Lung (tissue), 12 donors: ENCODE data around the gene TWNK. TPM values are rescaled to one million over a fixed set of nuclear protein-coding genes. Genes with fewer than 3 reads are reported as not detected.

Experiments
- ATAC-seq: fragments of 200-7000 bp; cut with Tn5 transposase; one replicate; pipeline ENCODE4 v1.9.1; 2020; ENCODE audit warnings: moderate number of reproducible peaks; ENCODE audit not compliant: insufficient read depth, low FRiP score
- DNase-seq, 3 donors: peaks; one replicate each; pipeline ENCODE4 v3.0.0-alpha.2; 2013 to 2017
- H3K27ac ChIP-seq, 2 donors: one replicate each; pipeline ENCODE4 v1.5.1; 2013; ENCODE audit warnings: mild to moderate bottlenecking in 2 of 2, moderate library complexity in 2 of 2, control low read depth in 1 of 2, inconsistent platforms in 1 of 2, low read depth in 1 of 2, low read length in 1 of 2
- H3K27me3 ChIP-seq, 3 donors: one replicate each; pipeline ENCODE4 v1.5.1; 2013; ENCODE audit warnings: low read length in 2 of 3; ENCODE audit not compliant: control insufficient read depth in 3 of 3, insufficient read depth in 3 of 3
- H3K36me3 ChIP-seq, 4 donors: one replicate each; pipeline ENCODE4 v1.5.1; 2013; ENCODE audit warnings: low read length in 4 of 4, mild to moderate bottlenecking in 1 of 4, moderate library complexity in 1 of 4; ENCODE audit not compliant: control insufficient read depth in 4 of 4, insufficient read depth in 4 of 4
- H3K4me1 ChIP-seq, 5 donors: one replicate each; pipeline ENCODE4 v1.5.1; 2013; ENCODE audit warnings: low read length in 5 of 5, mild to moderate bottlenecking in 2 of 5, moderate library complexity in 1 of 5; ENCODE audit not compliant: control insufficient read depth in 5 of 5, insufficient read depth in 5 of 5
- H3K4me3 ChIP-seq: one replicate; pipeline ENCODE4 v1.5.1; 2013; ENCODE audit warnings: mild to moderate bottlenecking, control low read depth, moderate library complexity
- H3K9ac ChIP-seq, 2 donors: one replicate each; pipeline ENCODE4 v1.5.1; 2013; ENCODE audit warnings: low read length in 2 of 2, control low read depth in 1 of 2; ENCODE audit not compliant: insufficient read depth in 1 of 2
- H3K9me3 ChIP-seq, 4 donors: one replicate each; pipeline ENCODE4 v1.5.1; 2013; ENCODE audit warnings: low read length in 3 of 4, mild to moderate bottlenecking in 1 of 4, moderate library complexity in 1 of 4; ENCODE audit not compliant: control insufficient read depth in 4 of 4, insufficient read depth in 3 of 4
- WGBS, 2 donors: extraction: QIAGEN DNeasy Blood & Tissue Kit; methylation state at CpG; one replicate each; pipeline ENCODE4 v1.1.7; 2013; 5-methylcytosine and 5-hydroxymethylcytosine counted together
- polyA plus RNA-seq, 2 donors: library from polyadenylated mRNA; stranded (reverse); fragments of 200-250 nt; gene quantifications; one replicate each; pipeline ENCODE4 v1.2.1, GENCODE V29; 2013
- total RNA-seq, 2 donors: library from RNA; depleted of rRNA in 1 of 2; stranded (reverse); fragments of >200 nt in 1 of 2; gene quantifications; one replicate each; pipeline ENCODE4 v1.2.1, GENCODE V29; 2014 to 2021
- TF ChIP-seq, protein P1 (sequence below): IDR thresholded peaks from 2 replicates; pipeline ENCODE4 v1.5.1; 2012; ENCODE audit warnings: mild to moderate bottlenecking; ENCODE audit errors: control extremely low read depth, extremely low read depth
- donor health status: control.
- donor health status: control.
- donor health status: Bipolar disorder and iron deficiency.
- donor health status: healthy.
- donor health status: DM: yes; HTN: yes; CAD: no.

Gene TWNK
- total and polyA plus RNA-seq, 4 donors, result 3.9 to 8.3 (median 5.6) TPM

DNA sequence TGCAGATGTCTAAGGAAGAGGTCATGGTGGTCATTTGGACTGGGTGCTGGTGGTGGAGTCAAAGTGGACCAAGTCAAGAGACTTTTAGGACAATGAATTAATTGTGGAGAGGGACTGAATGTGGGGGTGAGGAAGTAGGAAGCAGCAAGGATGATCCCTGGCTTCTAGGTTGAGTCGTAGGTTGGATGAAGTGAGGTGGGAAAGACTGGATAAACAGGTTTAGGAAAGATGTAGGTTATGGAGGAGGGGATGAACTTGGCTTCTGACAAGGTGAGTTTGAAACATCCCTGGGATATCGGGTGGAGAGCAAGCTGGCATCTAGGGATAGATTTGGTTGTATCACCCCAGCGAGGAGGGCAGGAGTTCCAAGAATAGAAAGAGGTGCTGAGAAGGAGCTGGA, 10.4 kb upstream of the TWNK start:
- Histone ChIP-seq H3K4me3 (no peak overlapping the region), H3K4me1 (no peaks in the 10 kb centered on the region), H3K27ac (no peak overlapping the region), H3K36me3 (peaks cover 3 to 28% (median 21%) of the 10 kb centered on the region in 4 donors), H3K27me3 (no peaks in the 10 kb centered on the region), H3K9ac (no peak overlapping the region), H3K9me3 (no peaks in the 10 kb centered on the region)
- DNase-seq (no peak), ATAC-seq (no peak)
- TF ChIP-seq, protein P1, sequence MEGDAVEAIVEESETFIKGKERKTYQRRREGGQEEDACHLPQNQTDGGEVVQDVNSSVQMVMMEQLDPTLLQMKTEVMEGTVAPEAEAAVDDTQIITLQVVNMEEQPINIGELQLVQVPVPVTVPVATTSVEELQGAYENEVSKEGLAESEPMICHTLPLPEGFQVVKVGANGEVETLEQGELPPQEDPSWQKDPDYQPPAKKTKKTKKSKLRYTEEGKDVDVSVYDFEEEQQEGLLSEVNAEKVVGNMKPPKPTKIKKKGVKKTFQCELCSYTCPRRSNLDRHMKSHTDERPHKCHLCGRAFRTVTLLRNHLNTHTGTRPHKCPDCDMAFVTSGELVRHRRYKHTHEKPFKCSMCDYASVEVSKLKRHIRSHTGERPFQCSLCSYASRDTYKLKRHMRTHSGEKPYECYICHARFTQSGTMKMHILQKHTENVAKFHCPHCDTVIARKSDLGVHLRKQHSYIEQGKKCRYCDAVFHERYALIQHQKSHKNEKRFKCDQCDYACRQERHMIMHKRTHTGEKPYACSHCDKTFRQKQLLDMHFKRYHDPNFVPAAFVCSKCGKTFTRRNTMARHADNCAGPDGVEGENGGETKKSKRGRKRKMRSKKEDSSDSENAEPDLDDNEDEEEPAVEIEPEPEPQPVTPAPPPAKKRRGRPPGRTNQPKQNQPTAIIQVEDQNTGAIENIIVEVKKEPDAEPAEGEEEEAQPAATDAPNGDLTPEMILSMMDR, result no peak
- 82 to 91% methylated on average over 3 of the region's 3 CpGs for WGBS, 2 donors

DNA sequence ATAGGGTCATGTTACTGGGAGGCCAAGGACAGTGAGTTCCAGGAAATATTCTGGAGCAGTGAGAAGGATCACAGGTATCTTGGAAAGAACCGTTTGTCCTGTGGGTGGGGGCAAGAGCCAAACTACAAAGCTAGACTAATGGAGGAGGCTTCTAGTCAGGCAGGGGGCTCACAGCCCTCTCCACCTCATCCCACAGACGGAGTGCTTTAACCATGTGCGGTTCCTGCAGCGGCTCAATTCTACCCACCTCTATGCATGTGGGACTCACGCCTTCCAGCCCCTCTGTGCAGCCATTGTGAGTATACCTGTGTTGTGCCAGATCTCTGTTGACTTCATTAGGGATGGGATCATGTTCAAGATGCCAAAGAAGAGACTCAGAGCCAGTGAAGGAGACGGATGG, 9.9 kb upstream of the TWNK start:
- Histone ChIP-seq H3K9me3 (no peaks in the 10 kb centered on the region), H3K27ac (no peak overlapping the region), H3K36me3 (peaks cover 3 to 28% (median 21%) of the 10 kb centered on the region in 4 donors), H3K27me3 (no peaks in the 10 kb centered on the region), H3K9ac (no peak overlapping the region), H3K4me1 (no peaks in the 10 kb centered on the region), H3K4me3 (no peak overlapping the region)
- WGBS, 2 donors, result 87 to 93% methylated on average over 6 of the region's 6 CpGs
- DNase-seq (no peak), ATAC-seq (no peak)
- TF ChIP-seq, protein P1, result no peak

DNA sequence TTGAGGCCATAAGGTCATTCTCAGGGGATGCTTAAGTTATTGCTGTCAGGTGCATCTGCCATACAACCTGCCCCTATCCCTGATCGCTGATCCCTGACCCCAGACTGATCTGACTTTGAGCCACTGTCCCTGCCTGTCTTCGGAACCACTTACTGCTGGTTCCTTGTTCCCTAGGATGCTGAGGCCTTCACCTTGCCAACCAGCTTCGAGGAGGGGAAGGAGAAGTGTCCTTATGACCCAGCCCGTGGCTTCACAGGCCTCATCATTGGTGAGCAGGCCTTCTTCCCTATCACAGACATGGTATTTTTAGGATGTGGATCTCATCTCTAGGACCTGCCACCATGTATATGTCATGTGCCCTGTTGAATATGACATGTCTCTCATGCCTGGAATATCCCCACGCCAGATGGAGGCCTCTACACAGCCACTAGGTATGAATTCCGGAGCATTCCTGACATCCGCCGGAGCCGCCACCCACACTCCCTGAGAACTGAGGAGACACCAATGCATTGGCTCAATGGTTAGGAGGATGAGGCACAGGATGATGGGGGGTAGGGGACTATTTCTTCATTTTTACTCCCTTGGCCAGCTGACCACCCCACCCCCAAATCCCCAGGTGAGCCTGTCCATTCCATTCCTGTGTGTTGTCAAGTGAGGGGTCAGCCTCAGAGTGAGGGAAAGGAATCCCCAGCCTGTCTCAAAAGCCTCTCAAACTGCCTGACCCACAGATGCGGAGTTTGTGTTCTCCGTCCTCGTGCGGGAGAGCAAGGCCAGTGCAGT, 9.0 kb upstream of the TWNK start:
- peaks cover 3 to 33% (median 27%) of the 10 kb centered on the region in 4 donors for H3K36me3 ChIP-seq
- TF ChIP-seq, protein P1, result no peak
- no peak for DNase-seq
- no peak overlapping the region for H3K4me3 ChIP-seq
- no peak overlapping the region for H3K27ac ChIP-seq
- H3K27me3 ChIP-seq, result no peaks in the 10 kb centered on the region
- no peak for ATAC-seq
- H3K4me1 ChIP-seq, result no peaks in the 10 kb centered on the region
- no peaks in the 10 kb centered on the region for H3K9me3 ChIP-seq
- WGBS, 2 donors, result 90 to 92% methylated on average over 13 of the region's 13 CpGs
- H3K9ac ChIP-seq, result no peak overlapping the region

DNA sequence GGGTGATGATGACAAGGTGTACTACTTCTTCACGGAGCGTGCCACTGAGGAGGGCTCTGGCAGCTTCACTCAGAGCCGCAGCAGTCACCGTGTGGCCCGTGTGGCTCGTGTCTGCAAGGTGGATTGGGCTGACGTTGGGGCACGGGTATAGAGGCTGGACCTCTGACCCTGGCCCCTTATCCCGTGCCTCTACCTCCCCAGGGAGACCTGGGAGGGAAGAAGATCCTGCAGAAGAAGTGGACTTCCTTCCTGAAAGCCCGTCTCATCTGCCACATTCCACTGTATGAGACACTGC, 8.5 kb upstream of the TWNK start:
- WGBS, 2 donors, result 86 to 89% methylated on average over 10 of the region's 10 CpGs
- Histone ChIP-seq H3K27ac (no peak overlapping the region), H3K4me1 (no peaks in the 10 kb centered on the region), H3K9ac (no peak overlapping the region), H3K9me3 (no peaks in the 10 kb centered on the region), H3K4me3 (no peak overlapping the region), H3K36me3 (peaks cover 3 to 35% (median 28%) of the 10 kb centered on the region in 4 donors), H3K27me3 (no peaks in the 10 kb centered on the region)
- ATAC-seq, result no peak
- DNase-seq, result no peak
- TF ChIP-seq, protein P1, result no peak
